ENCODE results near the gene CAMTA1.

The CAMTA1 gene

DNA sequence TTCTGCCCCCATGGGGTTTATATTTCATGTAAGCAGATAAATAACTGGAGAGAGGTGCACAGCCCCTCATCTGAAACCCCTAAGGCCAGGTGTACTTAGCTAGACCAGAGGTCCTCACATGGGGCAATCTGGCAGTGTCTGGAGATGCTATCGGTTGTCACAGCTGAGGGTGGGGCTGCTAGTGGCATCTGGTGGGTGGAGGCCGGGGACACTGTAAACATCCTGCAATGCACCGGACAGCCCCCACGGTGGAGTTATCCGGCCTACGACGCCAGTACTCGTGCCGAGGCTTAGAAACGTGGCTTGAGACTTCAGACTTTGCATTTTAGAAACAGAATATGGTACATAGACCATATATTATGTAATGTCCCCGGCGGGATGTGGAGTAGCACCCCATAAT is 799.4 kb downstream of the CAMTA1 start:
- peak; percentile 43 for DNase-seq (ENCODE audit: low spot score)
- Histone ChIP-seq H3K9me3 (ENCODE audit: severe bottlenecking) (no peaks in the 10 kb centered on the region), H3K36me3 (ENCODE audit: low read depth) (no peaks in the 10 kb centered on the region), H3K27me3 (ENCODE audit: insufficient read depth, poor library complexity, severe bottlenecking) (no peaks in the 10 kb centered on the region), H3K4me1 (ENCODE audit: insufficient read depth, poor library complexity, severe bottlenecking) (no peaks in the 10 kb centered on the region), H3K27ac (ENCODE audit: poor library complexity, severe bottlenecking) (no peak overlapping the region), H3K4me3 (ENCODE audit: severe bottlenecking) (no peak overlapping the region)
- no peak for ATAC-seq (ENCODE audit: low read depth)
- TF ChIP-seq, protein P1, sequence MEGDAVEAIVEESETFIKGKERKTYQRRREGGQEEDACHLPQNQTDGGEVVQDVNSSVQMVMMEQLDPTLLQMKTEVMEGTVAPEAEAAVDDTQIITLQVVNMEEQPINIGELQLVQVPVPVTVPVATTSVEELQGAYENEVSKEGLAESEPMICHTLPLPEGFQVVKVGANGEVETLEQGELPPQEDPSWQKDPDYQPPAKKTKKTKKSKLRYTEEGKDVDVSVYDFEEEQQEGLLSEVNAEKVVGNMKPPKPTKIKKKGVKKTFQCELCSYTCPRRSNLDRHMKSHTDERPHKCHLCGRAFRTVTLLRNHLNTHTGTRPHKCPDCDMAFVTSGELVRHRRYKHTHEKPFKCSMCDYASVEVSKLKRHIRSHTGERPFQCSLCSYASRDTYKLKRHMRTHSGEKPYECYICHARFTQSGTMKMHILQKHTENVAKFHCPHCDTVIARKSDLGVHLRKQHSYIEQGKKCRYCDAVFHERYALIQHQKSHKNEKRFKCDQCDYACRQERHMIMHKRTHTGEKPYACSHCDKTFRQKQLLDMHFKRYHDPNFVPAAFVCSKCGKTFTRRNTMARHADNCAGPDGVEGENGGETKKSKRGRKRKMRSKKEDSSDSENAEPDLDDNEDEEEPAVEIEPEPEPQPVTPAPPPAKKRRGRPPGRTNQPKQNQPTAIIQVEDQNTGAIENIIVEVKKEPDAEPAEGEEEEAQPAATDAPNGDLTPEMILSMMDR (IDR thresholded peaks at IDR 0.05; ENCODE audit: poor library complexity, severe bottlenecking): no peak

- Histone ChIP-seq H3K4me3 (ENCODE audit: severe bottlenecking) (no peak overlapping the region), H3K36me3 (ENCODE audit: low read depth) (no peaks in the 10 kb centered on the region), H3K27ac (ENCODE audit: poor library complexity, severe bottlenecking) (no peak overlapping the region), H3K4me1 (ENCODE audit: insufficient read depth, poor library complexity, severe bottlenecking) (no peaks in the 10 kb centered on the region), H3K27me3 (ENCODE audit: insufficient read depth, poor library complexity, severe bottlenecking) (no peaks in the 10 kb centered on the region), H3K9me3 (ENCODE audit: severe bottlenecking) (no peaks in the 10 kb centered on the region)
- DNase-seq (ENCODE audit: low spot score): no peak
- TF ChIP-seq, protein P1 (IDR thresholded peaks at IDR 0.05; ENCODE audit: poor library complexity, severe bottlenecking): no peak
- ATAC-seq (ENCODE audit: low read depth): no peak
Observed at GRCh38 chr1:7585216-7585907, 800.1 kb downstream of the CAMTA1 start.

GRCh38 chr1:7586031-7586941 is 801.0 kb downstream of the CAMTA1 start:
- TF ChIP-seq, protein P1 (IDR thresholded peaks at IDR 0.05; ENCODE audit: poor library complexity, severe bottlenecking): no peak
- no peaks in the 10 kb centered on the region for H3K36me3 ChIP-seq (ENCODE audit: low read depth)
- no peak overlapping the region for H3K4me3 ChIP-seq (ENCODE audit: severe bottlenecking)
- no peaks in the 10 kb centered on the region for H3K27me3 ChIP-seq (ENCODE audit: insufficient read depth, poor library complexity, severe bottlenecking)
- H3K4me1 ChIP-seq (ENCODE audit: insufficient read depth, poor library complexity, severe bottlenecking): no peaks in the 10 kb centered on the region
- H3K9me3 ChIP-seq (ENCODE audit: severe bottlenecking): no peaks in the 10 kb centered on the region
- DNase-seq (ENCODE audit: low spot score) (peak; percentile 57), ATAC-seq (ENCODE audit: low read depth) (no peak)
- H3K27ac ChIP-seq (ENCODE audit: poor library complexity, severe bottlenecking): no peak overlapping the region

DNA sequence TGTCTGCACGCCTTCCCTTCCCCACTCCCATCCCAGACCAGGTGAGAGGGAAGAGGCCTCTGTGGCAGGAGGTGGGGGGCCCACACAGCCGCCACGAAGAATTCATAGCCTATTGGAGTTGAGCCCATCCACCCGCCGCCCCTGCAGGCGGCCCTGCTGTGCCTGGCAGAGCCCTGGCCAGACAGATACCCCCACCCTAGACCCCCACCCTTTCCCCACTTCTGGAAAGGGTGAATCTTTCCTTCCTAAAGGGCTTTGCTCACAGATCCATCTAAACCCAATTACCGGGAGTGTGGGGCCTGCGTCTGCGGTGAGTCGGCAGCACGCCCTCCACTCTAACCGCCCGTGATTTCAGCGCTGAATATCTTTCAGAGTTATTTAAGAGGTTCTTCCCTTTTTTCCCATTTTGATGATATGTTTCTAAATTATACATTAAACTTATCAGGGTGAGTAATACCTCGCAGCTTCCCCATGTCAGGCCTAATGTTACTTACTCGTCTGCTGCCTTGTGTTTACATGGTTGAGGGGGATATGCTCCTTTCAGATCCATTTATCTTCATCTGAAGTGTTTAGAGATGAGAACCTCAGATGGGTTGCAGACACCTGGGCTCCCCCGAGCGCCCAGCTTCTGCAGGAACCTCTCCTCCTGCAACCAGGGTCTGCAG is 802.0 kb downstream of the CAMTA1 start:
- TF ChIP-seq, protein P1 (IDR thresholded peaks at IDR 0.05; ENCODE audit: poor library complexity, severe bottlenecking): no peak
- Histone ChIP-seq H3K4me3 (ENCODE audit: severe bottlenecking) (no peak overlapping the region), H3K36me3 (ENCODE audit: low read depth) (no peaks in the 10 kb centered on the region), H3K27me3 (ENCODE audit: insufficient read depth, poor library complexity, severe bottlenecking) (no peaks in the 10 kb centered on the region), H3K27ac (ENCODE audit: poor library complexity, severe bottlenecking) (no peak overlapping the region), H3K4me1 (ENCODE audit: insufficient read depth, poor library complexity, severe bottlenecking) (no peaks in the 10 kb centered on the region), H3K9me3 (ENCODE audit: severe bottlenecking) (no peaks in the 10 kb centered on the region)
- DNase-seq (ENCODE audit: low spot score): no peak
- ATAC-seq (ENCODE audit: low read depth): no peak

All from RWPE2 (cell line).